HG03159 (cell line): ENCODE data around the gene NR2F6.
"Not testable (repeated sequence)": the region's sequence is repeated elsewhere in the genome, so short reads cannot be mapped to it uniquely, and the experiment has no call there.

Source experiments
- ATAC-seq: cut with Tn5 transposase; IDR thresholded peaks from one replicate; pipeline ENCODE4 v1.9.1; 2021; ENCODE audit warnings: mild to moderate bottlenecking, moderate library complexity; ENCODE audit not compliant: unreplicated experiment

Gene NR2F6

GRCh38 chr19:17213334-17213733 lies 32.4 kb downstream of the NR2F6 start:
- no peak for ATAC-seq

GRCh38 chr19:17211547-17212446 lies 33.9 kb downstream of the NR2F6 start:
- no peak for ATAC-seq

GRCh38 chr19:17210296-17210695 lies 35.4 kb downstream of the NR2F6 start:
- no peak for ATAC-seq

- no peak for ATAC-seq
Observed at GRCh38 chr19:17209126-17210036, 36.3 kb downstream of the NR2F6 start.

- no peak for ATAC-seq
Observed at GRCh38 chr19:17206736-17207581, 38.8 kb downstream of the NR2F6 start.

- ATAC-seq = no peak
Observed at GRCh38 chr19:17205237-17206140, 40.2 kb downstream of the NR2F6 start.

- ATAC-seq = no peak
Observed at GRCh38 chr19:17202713-17203112, 43.0 kb downstream of the NR2F6 start.

GRCh38 chr19:17202249-17202648 lies 43.5 kb downstream of the NR2F6 start:
- ATAC-seq = no peak

GRCh38 chr19:17200408-17201079 lies 45.2 kb downstream of the NR2F6 start:
- ATAC-seq = no peak

GRCh38 chr19:17197666-17198065 lies 48.1 kb downstream of the NR2F6 start:
- no peak for ATAC-seq

- no peak for ATAC-seq
Observed at GRCh38 chr19:17196610-17197009, 49.1 kb downstream of the NR2F6 start.

- ATAC-seq = no peak
Observed at GRCh38 chr19:17195106-17195505, 50.6 kb downstream of the NR2F6 start.

- ATAC-seq = no peak
Observed at GRCh38 chr19:17194608-17195007, 51.1 kb downstream of the NR2F6 start.

- ATAC-seq = no peak
Observed at GRCh38 chr19:17192751-17193150, 53.0 kb downstream of the NR2F6 start.

GRCh38 chr19:17191736-17192135 lies 54.0 kb downstream of the NR2F6 start:
- ATAC-seq = not testable (repeated sequence)

- ATAC-seq = no peak
Observed at GRCh38 chr19:17185590-17185989, 60.1 kb downstream of the NR2F6 start.

GRCh38 chr19:17184371-17184841 lies 61.3 kb downstream of the NR2F6 start:
- no peak for ATAC-seq

GRCh38 chr19:17183858-17184321 lies 61.8 kb downstream of the NR2F6 start:
- ATAC-seq = no peak

GRCh38 chr19:17183271-17183761 lies 62.4 kb downstream of the NR2F6 start:
- ATAC-seq = no peak
